Measurements from ENCODE around the gene TLE2.

DNA sequence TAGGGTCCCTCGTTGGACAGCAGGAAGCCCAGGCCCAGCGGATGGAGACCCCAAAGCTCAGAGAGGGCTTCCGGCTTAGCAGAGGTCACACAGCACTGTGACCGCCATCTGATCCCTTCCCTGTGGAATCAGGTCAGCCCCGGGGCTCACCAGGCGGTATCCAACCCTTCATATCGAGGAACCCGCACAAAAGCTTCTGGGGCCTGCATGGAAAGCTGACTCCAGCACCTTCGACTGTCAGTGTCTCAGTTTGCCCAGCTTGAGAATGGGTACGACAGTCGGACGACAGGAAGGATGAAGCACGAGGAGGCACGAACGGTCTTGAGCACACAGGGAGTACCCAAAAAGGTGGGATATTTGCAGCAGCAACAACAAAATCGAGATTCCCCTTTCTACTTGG is 30.6 kb upstream of the TLE2 start:
- TF ChIP-seq CTCF (conservative IDR thresholded peaks at IDR 0.05; ENCODE audit: low read length) (no peak), EZH2phosphoT487 (IDR thresholded peaks at IDR 0.05; ENCODE audit: borderline replicate concordance, low read depth, low read length) (no peak)
